NCI-H187 treated with DMSO at 0.1 percent for 48 hours (cell line): Measurements from ENCODE around the gene GAS6.
"Not testable (repeated sequence)": the region's sequence is repeated elsewhere in the genome, so short reads cannot be mapped to it uniquely, and the experiment has no call there.

Experiments
- DNase-seq: peaks from one replicate; lab custom pipeline; 2025; lab: John Stamatoyannopoulos, UW

GAS6 gene

DNA sequence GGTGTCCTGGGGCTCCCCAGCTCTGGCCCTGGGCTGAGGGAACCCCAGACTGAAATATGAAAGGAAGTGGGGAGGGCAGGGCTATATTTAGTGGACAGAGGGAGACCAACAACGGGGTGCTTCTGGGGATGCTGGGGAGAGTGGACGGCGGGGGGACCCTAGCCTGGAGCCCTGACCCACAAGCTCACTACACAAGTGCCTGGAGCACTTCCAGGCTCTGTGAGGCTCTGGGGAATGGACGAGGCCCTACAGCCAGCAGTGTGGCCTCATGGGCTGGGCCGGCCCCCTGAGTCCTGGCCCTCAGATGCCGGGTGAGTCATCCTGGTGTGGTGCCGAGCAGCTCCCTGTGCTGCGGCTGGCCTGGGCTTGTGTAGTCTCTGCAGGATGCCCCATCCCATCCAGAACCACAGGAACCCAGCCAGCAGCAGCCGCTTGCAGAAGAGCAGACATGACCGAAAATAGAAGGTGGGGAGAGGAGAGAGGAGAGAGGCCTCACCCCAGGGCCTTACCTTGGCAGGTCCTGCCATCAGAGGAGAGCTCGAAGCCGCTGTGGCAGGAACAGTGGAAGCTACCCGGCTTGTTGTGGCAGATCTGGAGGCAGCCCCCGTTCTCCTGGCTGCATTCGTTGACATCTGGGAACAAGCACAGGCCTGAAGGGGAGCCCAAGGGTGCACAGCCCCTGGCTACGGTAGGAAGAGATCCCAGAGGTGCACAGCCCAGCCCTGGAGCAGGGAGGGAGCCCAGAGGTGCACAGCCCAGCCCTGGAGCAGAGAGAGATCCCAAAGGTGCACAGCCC is 26.1 kb downstream of the GAS6 start:
- no peak for DNase-seq

DNA sequence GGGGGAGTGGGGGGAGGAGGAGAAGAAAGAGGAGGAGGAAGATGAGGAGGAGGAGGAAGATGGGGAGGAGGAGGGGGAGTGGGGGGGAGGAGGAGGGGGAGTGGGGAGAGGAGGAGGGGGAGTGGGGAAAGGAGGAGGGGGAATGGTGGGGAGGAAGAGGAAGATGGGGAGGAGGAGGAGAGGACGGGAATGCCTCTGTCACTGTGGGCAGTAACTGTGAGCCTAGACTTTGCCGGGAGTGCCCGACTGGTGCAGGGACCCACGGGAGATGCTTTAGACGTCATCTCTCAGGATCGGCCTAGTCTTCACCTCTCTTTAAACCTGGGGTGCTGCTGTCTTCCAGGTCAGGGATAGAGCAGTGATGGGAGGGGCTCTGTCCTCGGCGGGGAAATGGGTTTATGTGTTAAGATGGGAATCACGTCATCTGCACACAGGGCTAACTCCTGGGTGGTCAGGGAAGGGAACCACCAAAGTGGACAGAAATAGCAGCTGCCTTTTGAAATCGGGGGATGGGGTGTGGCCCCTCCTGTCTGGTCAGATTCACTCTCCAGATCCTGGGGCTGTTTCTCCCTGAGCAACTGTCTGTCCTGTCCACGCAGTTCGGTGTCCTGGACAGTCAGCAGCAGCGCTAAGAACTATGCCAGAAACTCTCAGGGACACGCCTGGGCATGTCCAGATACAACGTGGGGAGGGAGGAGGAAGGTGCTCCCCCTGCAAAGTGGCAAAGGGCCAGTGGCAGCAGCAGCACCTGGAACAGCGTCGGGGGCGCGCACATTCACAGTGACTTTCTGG is 26.9 kb downstream of the GAS6 start:
- DNase-seq = no peak

GRCh38 chr13:113835461-113836270 is 28.2 kb downstream of the GAS6 start:
- DNase-seq = peak; percentile 89

DNA sequence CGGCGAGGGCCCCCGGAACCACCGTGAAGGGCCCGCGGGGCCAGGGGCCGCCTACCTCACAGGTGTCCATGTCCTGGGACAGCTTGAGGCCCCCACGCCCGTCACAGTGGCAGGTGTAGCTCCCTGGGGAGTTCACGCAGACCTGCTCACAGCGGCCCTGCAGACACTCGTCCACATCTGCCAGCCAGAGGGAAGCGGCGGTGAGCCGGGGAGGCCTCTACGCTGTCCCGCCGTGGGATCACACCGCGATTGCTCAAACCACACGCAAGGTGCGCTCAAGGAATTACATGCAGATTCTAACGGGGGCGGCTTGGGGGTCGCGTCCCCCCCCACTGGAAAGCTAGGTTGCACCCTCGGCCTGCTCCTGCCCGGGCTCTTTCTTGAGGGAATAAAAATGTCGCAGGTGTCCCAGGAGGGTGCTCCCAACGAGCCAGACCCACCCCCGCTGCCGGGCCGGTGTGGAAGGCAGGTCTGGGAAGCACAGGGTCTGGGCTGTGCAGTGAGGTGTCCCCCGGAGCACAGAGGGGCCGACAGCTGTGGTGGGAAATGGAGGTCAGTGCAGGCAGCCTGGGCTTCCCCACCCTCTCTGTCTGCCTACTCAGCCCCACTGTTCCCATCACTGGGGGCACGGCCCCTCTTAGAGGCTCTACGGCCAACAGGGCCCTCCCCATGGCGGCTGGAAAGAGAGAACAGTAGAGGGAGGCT is 29.2 kb downstream of the GAS6 start:
- DNase-seq = no peak

- DNase-seq = not testable (repeated sequence)
Observed at GRCh38 chr13:113834006-113834405, 29.9 kb downstream of the GAS6 start.

DNA sequence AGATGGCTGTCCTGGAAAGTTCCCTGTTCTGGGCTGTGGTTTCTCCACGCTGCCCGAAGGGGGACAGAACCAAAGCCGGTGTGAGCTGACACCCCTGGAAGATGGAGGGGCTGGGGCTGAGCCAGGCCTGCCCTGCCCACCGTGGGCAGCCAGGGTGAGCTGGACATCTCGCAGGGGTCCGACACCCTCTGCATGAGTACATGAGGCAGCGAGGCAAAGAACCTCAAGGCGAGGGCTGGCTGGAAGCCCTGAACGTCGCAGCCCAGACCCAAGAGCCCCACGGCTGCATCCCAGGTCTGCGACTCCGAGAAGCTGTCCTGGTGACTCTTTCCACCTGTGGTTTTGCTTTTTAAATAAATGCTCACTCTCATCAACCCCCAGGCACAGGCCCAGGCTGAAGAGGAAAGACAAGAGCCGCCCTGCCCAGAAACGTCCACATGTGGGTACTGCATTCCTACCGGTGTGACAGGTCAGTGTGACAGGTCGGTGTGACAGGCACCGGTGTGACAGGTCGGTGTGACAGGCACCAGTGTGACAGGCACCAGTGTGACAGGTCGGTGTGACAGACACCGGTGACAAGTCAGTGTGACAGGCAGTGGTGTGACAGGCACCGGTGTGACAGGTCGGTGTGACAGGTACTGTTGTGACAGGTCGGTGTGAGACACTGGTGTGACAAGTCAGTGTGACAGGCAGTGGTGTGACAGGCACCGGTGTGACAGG is 30.6 kb downstream of the GAS6 start:
- no peak for DNase-seq

DNA sequence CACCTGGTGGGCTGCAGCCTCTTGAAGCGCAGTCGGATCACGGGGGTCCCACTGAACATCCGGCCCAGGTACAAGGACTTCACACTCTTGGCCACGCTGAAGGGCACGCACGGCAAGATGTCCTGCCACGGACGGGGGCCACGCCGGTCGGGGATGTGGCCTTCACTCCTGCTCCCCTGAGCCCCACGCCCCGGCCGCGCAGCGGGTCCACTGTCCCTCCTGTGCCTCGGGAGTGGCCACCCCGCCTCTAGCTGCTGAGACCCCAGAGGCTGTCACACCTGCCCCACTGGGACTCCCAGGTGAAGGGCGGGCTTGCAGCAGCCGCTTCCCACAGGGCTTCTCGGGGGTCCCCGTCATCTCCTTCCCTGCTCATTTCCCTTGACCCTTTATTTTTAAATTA is 31.2 kb downstream of the GAS6 start:
- no peak for DNase-seq

DNA sequence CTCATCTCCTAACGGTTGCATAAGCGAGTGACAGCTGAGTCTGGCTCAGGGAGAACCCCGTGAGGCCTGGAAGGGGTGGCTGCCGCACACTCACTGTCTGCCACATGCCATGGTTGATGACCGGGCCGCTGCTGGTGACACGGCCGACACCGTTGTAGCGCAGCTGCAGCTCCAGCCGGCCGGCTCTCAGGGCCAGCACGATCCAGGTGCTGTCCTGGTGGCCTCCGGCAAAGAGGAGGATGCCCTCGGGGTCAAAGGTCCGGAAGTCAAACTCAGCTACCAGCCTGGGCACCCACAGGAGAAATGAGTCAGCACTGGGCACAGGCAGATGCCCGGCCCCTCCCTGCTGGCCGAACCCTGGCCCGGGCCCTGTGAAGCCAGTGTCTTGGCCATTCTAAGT is 31.7 kb downstream of the GAS6 start:
- DNase-seq = no peak

DNA sequence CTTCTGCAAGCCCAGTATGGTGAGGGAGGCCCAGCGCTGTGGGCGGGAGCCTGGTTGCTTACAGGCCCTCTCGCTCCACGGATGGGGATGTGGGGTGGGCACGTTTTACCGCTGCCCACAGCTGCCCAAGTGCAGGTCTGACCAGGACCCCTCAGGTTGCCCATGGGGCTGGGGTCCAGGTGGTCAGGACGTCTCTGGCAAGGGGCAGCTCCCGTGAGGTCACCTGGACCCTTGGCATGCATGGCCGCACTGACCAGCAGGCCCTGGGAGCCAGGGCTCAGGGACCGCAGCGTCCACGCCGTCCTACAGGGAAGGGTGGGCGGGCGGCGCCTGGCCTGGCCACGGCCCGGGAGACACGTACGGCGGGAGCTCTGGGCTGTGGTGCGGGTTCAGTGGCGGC is 32.8 kb downstream of the GAS6 start:
- DNase-seq = no peak

GRCh38 chr13:113830426-113830950 is 33.4 kb downstream of the GAS6 start:
- not testable (repeated sequence) for DNase-seq

DNA sequence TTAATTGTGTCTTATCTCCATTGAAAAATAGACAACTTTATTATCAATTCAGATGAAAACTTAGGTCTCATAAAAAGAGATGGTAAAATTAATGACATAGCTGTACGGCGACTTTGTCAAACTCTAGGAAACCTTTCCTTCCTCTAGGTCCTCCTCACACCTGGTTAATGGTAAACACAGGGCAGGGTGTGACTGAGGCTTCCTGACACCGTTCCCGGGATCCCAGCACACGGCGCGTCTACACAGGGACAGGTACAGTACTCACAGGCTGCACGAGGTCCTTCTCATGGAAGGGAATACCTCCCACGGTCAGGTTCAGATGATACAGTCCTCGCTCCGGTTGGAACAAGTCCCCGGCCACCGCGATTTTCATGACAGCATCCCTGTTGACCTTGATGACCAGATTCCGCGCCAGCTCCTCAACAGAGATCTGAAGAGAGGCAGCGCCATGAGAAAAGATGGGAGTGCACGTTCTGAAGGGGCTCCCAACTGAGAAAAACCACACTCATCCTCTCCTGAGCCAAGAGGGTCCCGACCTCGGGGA is 35.5 kb downstream of the GAS6 start:
- DNase-seq = no peak

- no peak for DNase-seq
Observed at GRCh38 chr13:113827021-113827420, 36.9 kb downstream of the GAS6 start.

GRCh38 chr13:113826446-113826845 is 37.4 kb downstream of the GAS6 start:
- not testable (repeated sequence) for DNase-seq

GRCh38 chr13:113825841-113826240 is 38.0 kb downstream of the GAS6 start:
- no peak for DNase-seq

DNA sequence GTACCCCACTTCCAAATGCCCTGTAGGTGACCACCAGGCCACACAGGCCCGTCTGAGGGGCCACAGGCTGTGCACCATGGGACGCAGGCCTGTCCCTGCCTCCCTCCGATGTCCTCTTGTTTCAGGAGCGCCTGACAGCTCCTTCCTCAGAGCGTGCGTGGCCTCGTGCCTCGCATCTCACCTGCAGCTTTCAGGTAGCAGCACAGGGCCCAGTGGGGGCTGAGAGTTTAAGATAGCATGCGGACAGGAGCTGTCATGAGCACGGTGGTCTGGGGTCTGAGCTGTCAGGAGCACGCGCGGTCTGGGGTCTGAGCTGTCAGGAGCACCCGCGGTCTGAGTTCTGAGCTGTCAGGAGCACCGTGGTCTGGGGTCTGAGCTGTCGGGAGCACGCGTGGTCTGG is 40.1 kb downstream of the GAS6 start:
- no peak for DNase-seq

DNA sequence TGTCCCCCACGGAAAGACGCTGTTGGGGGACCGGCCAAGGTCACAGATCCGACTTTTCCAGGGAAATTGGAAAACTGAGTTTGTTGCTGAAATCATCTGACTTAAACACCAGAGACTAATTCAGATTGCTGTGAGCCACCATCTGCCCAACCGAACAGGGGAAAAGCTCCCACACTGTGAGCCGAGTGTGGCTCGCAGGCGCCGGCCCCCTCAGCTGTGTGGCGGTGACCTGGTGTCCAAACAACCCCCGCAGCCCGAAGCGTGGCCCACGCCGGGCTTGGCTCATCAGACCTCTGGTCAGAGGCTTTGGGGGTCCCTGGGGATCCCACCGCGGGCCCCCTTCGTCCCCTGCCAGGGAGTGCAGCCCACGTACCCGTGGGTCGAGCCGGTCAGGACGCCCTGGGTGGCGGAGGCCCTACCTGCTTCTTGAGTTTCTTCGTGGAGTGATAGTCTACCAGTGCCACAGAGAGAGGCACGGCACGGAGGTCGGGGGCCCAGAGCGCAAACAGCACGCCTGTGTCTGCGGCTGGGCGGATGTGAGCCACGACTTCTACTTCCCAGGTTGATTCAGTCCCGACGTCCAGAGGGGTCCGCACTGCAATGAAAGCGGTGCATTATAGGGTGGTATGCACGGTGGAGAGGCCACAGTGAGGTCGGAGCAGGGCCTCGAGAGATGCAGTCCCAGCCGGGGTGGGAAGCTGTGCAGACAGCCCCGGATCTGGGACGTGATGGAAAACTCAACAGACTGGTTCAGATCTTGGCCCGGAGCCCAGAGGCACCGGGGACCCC is 40.7 kb downstream of the GAS6 start:
- no peak for DNase-seq

DNA sequence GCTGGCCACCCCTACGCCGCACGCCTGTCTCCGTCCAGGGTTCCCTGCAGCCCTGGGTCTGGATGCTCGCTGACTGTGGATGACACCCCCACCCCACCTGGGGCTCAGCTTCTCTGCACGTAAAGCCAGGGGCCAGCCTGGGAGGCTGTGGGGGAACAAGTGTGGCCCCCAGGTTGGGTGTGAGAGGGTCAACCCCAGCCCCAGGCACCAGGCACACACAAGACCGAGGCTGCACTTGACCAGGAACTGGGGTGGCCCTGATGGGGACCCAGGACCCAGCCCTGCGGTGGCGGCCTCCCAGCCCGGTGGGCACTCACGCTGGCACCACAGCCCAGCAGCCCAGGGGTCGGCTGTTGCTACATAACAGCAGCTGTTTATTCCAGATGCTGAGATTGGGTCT is 41.6 kb downstream of the GAS6 start:
- DNase-seq = no peak

DNA sequence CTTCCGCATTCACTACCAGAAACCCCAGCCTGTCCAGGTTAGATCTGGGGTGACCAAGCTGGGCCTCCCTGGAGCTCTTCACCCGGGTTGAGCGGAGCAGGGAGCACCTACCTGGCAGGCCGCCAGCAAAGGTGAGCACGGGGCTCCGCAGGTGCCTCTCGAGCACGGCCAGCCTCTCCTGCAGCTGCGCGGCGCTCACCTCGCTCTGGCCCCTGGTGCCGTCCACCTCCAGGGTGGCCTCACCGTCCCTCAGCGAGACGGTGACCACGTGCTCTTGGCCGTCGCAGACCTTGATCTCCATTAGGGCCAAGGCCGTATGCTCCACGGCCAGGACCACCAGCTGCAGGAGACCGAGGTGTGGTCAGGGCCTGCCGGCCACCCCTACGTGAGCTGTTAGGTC is 42.0 kb downstream of the GAS6 start:
- DNase-seq = no peak

DNA sequence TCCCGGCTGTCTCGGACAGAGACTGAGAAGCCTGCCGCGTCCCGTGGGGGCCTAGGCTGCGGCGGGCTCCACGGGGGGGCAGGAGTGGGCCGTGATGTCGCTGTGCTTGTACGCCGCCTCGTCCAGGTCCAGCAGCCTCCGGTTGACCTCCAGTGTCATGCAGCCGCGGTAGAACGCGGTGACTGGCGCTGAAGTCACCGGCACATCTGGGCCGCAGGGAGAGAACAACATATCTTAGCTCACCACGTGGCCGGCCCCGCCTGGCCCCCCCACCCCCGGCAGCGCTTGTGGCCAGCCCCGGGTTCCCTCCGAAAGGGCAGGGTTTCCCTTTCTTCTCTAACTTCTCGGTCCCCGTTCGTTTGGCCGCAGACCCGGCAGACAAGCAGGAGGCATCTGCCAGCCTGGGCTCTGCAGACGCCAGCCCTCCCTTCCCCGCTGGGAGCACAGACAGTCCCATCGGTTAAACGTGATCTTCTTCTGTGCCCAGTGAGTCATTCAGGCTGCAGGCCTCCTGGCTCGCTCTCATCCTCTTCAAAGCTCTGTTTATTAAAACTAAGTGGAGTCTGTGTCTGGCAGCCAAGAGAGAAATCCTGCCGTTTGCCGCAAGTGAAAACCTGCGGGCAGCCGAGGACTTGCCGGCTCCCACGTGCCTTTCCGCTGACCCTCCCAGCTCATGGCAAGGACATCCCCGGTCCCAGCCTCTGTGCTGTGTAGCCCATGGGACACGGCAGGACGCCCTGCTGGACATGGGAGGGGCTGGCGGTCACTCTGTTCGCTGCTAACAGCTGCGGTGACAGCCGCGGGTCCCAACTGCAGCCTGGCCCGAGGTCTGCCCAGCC is 42.8 kb downstream of the GAS6 start:
- DNase-seq = peak; percentile 68
